OCI-LY1 (cell line): ENCODE results near the gene KRT39.

Source experiments
- H2AFZ ChIP-seq: fragments of 200-600 bp; sonication (generic), shearing (Covaris generic); 2 replicates; pipeline ENCODE4 v1.6.0; 2014; ENCODE audit warnings: antibody characterized with exemption, mild to moderate bottlenecking, low read length
- H3F3A ChIP-seq: fragments of 200-600 bp; sonication (generic), shearing (Covaris generic); 2 replicates; pipeline ENCODE4 v1.6.0; 2014; ENCODE audit warnings: mild to moderate bottlenecking, antibody characterized with exemption, low read length, moderate library complexity; ENCODE audit not compliant: insufficient read depth
- H3K27ac ChIP-seq: fragments of 200-600 bp; sonication (generic); 2 replicates; pipeline ENCODE4 v1.5.1; 2014; ENCODE audit warnings: low read length, mixed run types, mild to moderate bottlenecking, low read depth; ENCODE audit not compliant: poor library complexity, severe bottlenecking
- H3K27me3 ChIP-seq: fragments of 200-600 bp; sonication (generic); 2 replicates; pipeline ENCODE4 v1.6.0; 2014; ENCODE audit warnings: antibody characterized with exemption, mild to moderate bottlenecking, low read length, moderate library complexity; ENCODE audit not compliant: insufficient read depth
- H3K36me3 ChIP-seq: fragments of 200-600 bp; sonication (generic); 2 replicates; pipeline ENCODE4 v1.6.1; 2014; ENCODE audit warnings: mild to moderate bottlenecking, antibody characterized with exemption, low read length, moderate library complexity, mixed read lengths; ENCODE audit not compliant: insufficient read depth
- H3K4me1 ChIP-seq: fragments of 200-600 bp; sonication (generic); 2 replicates; pipeline ENCODE4 v1.5.1; 2014; ENCODE audit warnings: mild to moderate bottlenecking, low read length, moderate library complexity; ENCODE audit not compliant: insufficient read depth, severe bottlenecking
- H3K4me2 ChIP-seq: fragments of 200-600 bp; sonication (generic), shearing (Covaris generic); 2 replicates; pipeline ENCODE4 v1.6.1; 2014; ENCODE audit warnings: low read length
- H3K4me3 ChIP-seq: fragments of 200-600 bp; sonication (generic); 2 replicates; pipeline ENCODE4 v1.5.1; 2014; ENCODE audit warnings: low read length, low read depth, mild to moderate bottlenecking, mixed read lengths; ENCODE audit not compliant: poor library complexity, severe bottlenecking
- H3K79me2 ChIP-seq: fragments of 200-600 bp; shearing (Covaris generic); 2 replicates; pipeline ENCODE4 v1.6.1; 2016; ENCODE audit warnings: mixed run types, low read length, mixed read lengths; ENCODE audit not compliant: insufficient read depth
- H3K9ac ChIP-seq: fragments of 200-600 bp; sonication (generic), shearing (Covaris generic); 2 replicates; pipeline ENCODE4 v1.6.1; 2014; ENCODE audit warnings: mild to moderate bottlenecking, low read length, mixed read lengths
- H3K9me2 ChIP-seq: fragments of 200-600 bp; sonication (generic), shearing (Covaris generic); 2 replicates; pipeline ENCODE4 v1.6.1; 2014; ENCODE audit warnings: low read depth, mild to moderate bottlenecking, low read length, mixed read lengths
- H3K9me3 ChIP-seq: fragments of 200-600 bp; shearing (Covaris generic); 2 replicates; pipeline ENCODE4 v1.6.1; 2014; ENCODE audit warnings: low read length, mixed read lengths
- H4K20me1 ChIP-seq: fragments of 200-600 bp; sonication (generic), shearing (Covaris generic); 2 replicates; pipeline ENCODE4 v1.6.0; 2016; ENCODE audit warnings: mild to moderate bottlenecking, low read length; ENCODE audit not compliant: insufficient read depth
- EZH2 ChIP-seq: fragments of 200-600 bp; sonication (generic), shearing (Covaris generic); IDR thresholded peaks from 2 replicates; pipeline ENCODE4 v1.8.0; 2017; ENCODE audit warnings: borderline replicate concordance, mixed run types, mild to moderate bottlenecking, antibody characterized with exemption, low read length, moderate library complexity, mixed read lengths
- TF ChIP-seq, protein P1 (sequence below): fragments of 200-600 bp; sonication (generic), shearing (Covaris generic); IDR thresholded peaks from 2 replicates; pipeline ENCODE4 v1.5.1; 2017; ENCODE audit warnings: mild to moderate bottlenecking, antibody characterized with exemption, low read length, moderate library complexity, mixed read lengths

The KRT39 gene

DNA sequence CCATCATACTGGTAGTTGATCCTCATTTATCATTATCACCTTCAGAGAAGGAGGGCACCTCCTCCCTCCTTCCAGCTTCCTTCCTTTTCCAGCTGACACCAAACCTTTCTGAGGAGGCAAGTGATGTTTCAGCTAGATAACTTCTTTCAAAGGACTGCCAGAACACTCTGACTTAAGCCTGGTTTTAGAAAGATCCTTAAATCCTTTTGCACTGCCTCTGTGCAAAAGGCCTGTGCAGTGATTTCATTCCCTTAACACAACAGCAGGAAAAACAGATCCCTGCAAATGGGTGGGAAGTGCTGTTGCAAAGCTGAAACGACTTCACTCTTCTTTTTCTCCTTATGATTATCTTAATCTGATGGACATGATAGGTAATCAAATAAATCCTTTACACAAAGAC is 22.2 kb downstream of the KRT39 start:
- Histone ChIP-seq H3K9me3 (no peaks in the 10 kb centered on the region), H3K27me3 (no peaks in the 10 kb centered on the region; the same call in 1 of the 2 replicates), H3K9ac (no peak overlapping the region), H3K27ac (no peak overlapping the region), H3K36me3 (no peaks in the 10 kb centered on the region), H3K79me2 (no peaks in the 10 kb centered on the region), H3K9me2 (no peaks in the 10 kb centered on the region), H3K4me2 (no peak overlapping the region), H2AFZ (no peak overlapping the region), H3K4me1 (no peaks in the 10 kb centered on the region), H3K4me3 (no peak overlapping the region), H4K20me1 (no peaks in the 10 kb centered on the region), H3F3A (no peaks in the 10 kb centered on the region)
- TF ChIP-seq, protein P1, sequence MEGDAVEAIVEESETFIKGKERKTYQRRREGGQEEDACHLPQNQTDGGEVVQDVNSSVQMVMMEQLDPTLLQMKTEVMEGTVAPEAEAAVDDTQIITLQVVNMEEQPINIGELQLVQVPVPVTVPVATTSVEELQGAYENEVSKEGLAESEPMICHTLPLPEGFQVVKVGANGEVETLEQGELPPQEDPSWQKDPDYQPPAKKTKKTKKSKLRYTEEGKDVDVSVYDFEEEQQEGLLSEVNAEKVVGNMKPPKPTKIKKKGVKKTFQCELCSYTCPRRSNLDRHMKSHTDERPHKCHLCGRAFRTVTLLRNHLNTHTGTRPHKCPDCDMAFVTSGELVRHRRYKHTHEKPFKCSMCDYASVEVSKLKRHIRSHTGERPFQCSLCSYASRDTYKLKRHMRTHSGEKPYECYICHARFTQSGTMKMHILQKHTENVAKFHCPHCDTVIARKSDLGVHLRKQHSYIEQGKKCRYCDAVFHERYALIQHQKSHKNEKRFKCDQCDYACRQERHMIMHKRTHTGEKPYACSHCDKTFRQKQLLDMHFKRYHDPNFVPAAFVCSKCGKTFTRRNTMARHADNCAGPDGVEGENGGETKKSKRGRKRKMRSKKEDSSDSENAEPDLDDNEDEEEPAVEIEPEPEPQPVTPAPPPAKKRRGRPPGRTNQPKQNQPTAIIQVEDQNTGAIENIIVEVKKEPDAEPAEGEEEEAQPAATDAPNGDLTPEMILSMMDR: no peak
- TF ChIP-seq EZH2: no peak

DNA sequence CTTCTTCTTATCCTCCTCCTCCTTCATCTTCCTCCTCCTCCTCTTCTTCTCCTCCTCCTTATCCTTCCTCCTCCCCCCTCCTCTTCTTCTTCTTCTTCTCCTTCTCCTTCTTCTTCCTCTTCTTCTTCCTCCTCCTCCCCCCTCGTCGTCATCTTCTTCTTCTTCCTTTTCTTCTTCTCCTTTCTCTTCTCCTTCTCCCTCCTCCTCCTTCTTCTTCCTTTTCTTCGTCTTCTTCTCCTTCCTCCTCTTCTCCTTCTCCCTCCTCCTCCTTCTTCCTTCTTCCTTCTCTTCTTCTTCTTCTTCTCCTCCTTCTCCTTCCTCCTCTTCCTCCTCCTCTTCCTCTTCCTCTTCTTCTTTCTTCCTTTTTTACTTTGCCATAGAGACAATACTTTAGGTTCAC is 24.2 kb downstream of the KRT39 start:
- H3K9ac ChIP-seq: no peak overlapping the region
- no peaks in the 10 kb centered on the region for H3K79me2 ChIP-seq
- no peaks in the 10 kb centered on the region for H4K20me1 ChIP-seq
- H3K36me3 ChIP-seq: no peaks in the 10 kb centered on the region
- H3K27ac ChIP-seq: no peak overlapping the region
- H3K4me2 ChIP-seq: no peak overlapping the region
- H3K9me2 ChIP-seq: no peaks in the 10 kb centered on the region
- TF ChIP-seq, protein P1: no peak
- TF ChIP-seq EZH2: no peak
- no peaks in the 10 kb centered on the region for H3K4me1 ChIP-seq
- no peak overlapping the region for H2AFZ ChIP-seq
- no peak overlapping the region for H3K4me3 ChIP-seq
- H3F3A ChIP-seq: no peaks in the 10 kb centered on the region
- peaks cover 9% of the 10 kb centered on the region; the same call in 1 of the 2 replicates for H3K27me3 ChIP-seq
- H3K9me3 ChIP-seq: no peaks in the 10 kb centered on the region

DNA sequence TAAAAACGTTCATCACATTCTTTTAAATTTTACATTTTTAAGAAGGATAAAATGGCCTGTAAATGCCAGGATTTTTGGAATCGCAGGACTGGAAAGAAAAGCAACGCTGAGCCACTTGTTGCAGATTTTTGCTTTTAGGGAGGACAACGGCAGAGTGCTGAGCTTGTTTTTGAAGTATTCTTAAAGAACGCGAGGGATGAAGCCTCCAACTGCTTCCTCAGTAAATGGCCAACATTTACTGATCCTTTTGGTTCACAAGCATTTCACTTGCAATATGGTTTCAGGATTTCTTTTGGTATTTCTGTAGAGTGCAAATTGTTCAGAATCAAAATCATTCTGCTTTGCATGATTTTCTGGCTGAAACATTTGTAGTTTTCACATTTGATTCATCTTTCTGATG is 26.5 kb downstream of the KRT39 start:
- Histone ChIP-seq H3K36me3 (no peaks in the 10 kb centered on the region), H3K79me2 (no peaks in the 10 kb centered on the region), H3K9me2 (no peaks in the 10 kb centered on the region), H3K9me3 (no peaks in the 10 kb centered on the region), H3K4me1 (no peaks in the 10 kb centered on the region), H3K27ac (no peak overlapping the region), H3K4me3 (no peak overlapping the region), H3K4me2 (no peak overlapping the region), H2AFZ (no peak overlapping the region), H4K20me1 (no peaks in the 10 kb centered on the region), H3K9ac (no peak overlapping the region), H3F3A (no peaks in the 10 kb centered on the region), H3K27me3 (peaks cover 9% of the 10 kb centered on the region; the same call in 1 of the 2 replicates)
- TF ChIP-seq, protein P1: no peak
- no peak for TF ChIP-seq EZH2
